ENCODE data around the gene WDSUB1. TPM values are rescaled to one million over a fixed set of nuclear protein-coding genes. Genes with fewer than 3 reads are reported as not detected.

The WDSUB1 gene
- polyA plus RNA-seq, 1 of the 3 experiments (the other 2 are of a cell fraction), result 5.3 TPM

DNA sequence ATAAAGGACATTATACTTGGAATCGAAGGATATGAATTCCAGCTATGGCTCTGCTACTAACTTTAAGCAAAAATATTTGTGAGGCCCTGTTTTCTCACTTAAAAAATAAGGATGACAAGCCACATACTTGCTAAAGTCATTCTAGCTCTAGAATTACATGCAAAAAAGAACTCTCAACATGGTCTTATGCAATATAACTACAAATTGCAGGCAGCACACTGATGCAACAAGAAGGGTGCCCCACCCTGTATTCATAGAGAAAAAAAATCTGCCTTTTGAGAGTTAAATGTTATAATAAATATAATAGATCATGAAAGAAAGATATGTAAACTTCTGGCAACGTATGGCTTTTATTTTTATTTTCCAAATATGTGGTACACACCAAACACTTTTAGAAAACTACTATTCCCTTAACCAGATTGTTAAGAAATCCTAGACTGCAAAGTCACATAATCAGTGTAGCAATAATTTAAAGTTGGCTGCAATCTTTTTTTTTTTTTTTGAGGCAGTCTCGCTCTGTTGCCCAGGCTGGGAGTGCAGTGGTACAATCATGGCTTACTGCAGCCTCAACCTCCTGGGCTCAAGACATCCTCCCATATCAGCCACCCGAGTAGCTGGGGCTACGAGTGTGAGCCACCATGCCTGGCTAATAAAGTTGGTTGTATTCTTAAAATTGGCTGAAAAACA is 40.2 kb upstream of the WDSUB1 start:
- WGBS (ENCODE audit: low lambda C conversion rate), result 95% methylated on average over 5 of the region's 5 CpGs
- Histone ChIP-seq H4K20me1 (ENCODE audit: insufficient read depth) (no peaks in the 10 kb centered on the region), H3K36me3 (replicated peaks in 1 of 2; ENCODE audit: control insufficient read depth in 1 of 2, insufficient read depth in 2 of 2, low read length in 1 of 2) (peaks cover 27 to 50% of the 10 kb centered on the region in 2 experiments), H3F3A (replicated peaks; ENCODE audit: insufficient read depth) (no peaks in the 10 kb centered on the region), H3K4me1 (ENCODE audit: control insufficient read depth in 1 of 2, insufficient read depth in 2 of 2, low read depth in 1 of 2, low read length in 1 of 2) (no peaks in the 10 kb centered on the region), H3K27me3 (ENCODE audit: insufficient read depth) (no peaks in the 10 kb centered on the region), H3K4me3 (ENCODE audit: low read depth in 2 of 2, low read length in 1 of 2) (no peak overlapping the region), H3K9ac (no peak overlapping the region), H3K27ac (ENCODE audit: low read depth in 2 of 2, low read length in 1 of 2) (no peak overlapping the region), H3K9me2 (no peaks in the 10 kb centered on the region; the same call in 1 of the 2 replicates), H2AFZ (ENCODE audit: low read depth) (no peak overlapping the region), H3K4me2 (no peak overlapping the region), H3K9me3 (no peaks in the 10 kb centered on the region), H3K79me2 (ENCODE audit: insufficient read depth) (no peaks in the 10 kb centered on the region)
- CTCF ChIA-PET, result interaction anchor here (1.0 kb wide), 1 partner anchor 70 kb away, joined by 3 read pairs; no protein-coding TSS in a partner anchor
- no peak for TF ChIP-seq REST (IDR thresholded peaks at IDR 0.05; ENCODE audit: low read depth, low read length)
- TF ChIP-seq YY1 (IDR thresholded peaks at IDR 0.05; ENCODE audit: low read depth), result no peak
- TF ChIP-seq, protein P1, sequence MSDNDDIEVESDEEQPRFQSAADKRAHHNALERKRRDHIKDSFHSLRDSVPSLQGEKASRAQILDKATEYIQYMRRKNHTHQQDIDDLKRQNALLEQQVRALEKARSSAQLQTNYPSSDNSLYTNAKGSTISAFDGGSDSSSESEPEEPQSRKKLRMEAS (IDR thresholded peaks at IDR 0.05; ENCODE audit: low read depth), result no peak
- no peak for TF ChIP-seq SMC3 (IDR thresholded peaks at IDR 0.05; ENCODE audit: low read depth, low read length)
- no peak for TF ChIP-seq NRF1 (IDR thresholded peaks at IDR 0.05; ENCODE audit: low read depth, low read length)
- no peak for TF ChIP-seq ELF1 (IDR thresholded peaks at IDR 0.05)
- no peak for TF ChIP-seq FOXJ3 (CRISPR knock-in tag; IDR thresholded peaks at IDR 0.05)
- TF ChIP-seq TAF1 (IDR thresholded peaks at IDR 0.05; ENCODE audit: borderline replicate concordance, low read depth, low read length), result no peak
- TF ChIP-seq EZH2phosphoT487 (IDR thresholded peaks at IDR 0.05; ENCODE audit: borderline replicate concordance, low read depth), result no peak
- no peak for TF ChIP-seq TEAD4 (IDR thresholded peaks at IDR 0.05; ENCODE audit: borderline replicate concordance, insufficient read depth)
- TF ChIP-seq TCF12 (IDR thresholded peaks at IDR 0.05), result no peak
- TF ChIP-seq EP300 (IDR thresholded peaks at IDR 0.05; ENCODE audit: borderline replicate concordance in 1 of 2, low read depth in 1 of 2, low read length in 1 of 2), result no peak
- no peak for TF ChIP-seq CHD2 (IDR thresholded peaks at IDR 0.05; ENCODE audit: low read length, partially characterized antibody)
- TF ChIP-seq NFIC (IDR thresholded peaks at IDR 0.05; ENCODE audit: borderline replicate concordance), result no peak
- no peak for TF ChIP-seq MXI1 (IDR thresholded peaks at IDR 0.05; ENCODE audit: low read depth, low read length)
- no peak for DNase-seq
- POLR2A ChIA-PET, result no interaction called here
